DOHH2 (cell line): ENCODE results near the gene TDP2.

ENCODE experiments used
- CTCF ChIP-seq: fragments of 200-600 bp; sonication (generic); IDR thresholded peaks from one replicate; pipeline ENCODE4 v1.5.1; 2014; ENCODE audit warnings: antibody characterized with exemption, mild to moderate bottlenecking, low read depth, low read length; ENCODE audit not compliant: poor library complexity, severe bottlenecking
- EZH2phosphoT487 ChIP-seq: fragments of 200-600 bp; sonication (generic); IDR thresholded peaks from 2 replicates; pipeline ENCODE4 v1.6.1; 2017; ENCODE audit warnings: borderline replicate concordance, mild to moderate bottlenecking, antibody characterized with exemption, low read length, moderate library complexity, mixed read lengths

GRCh38 chr6:24694198-24694597, 27.5 kb upstream of the TDP2 start:
- no peak for TF ChIP-seq CTCF
- no peak for TF ChIP-seq EZH2phosphoT487
